Measurements from ENCODE around the gene ASXL3.

ASXL3 gene

DNA sequence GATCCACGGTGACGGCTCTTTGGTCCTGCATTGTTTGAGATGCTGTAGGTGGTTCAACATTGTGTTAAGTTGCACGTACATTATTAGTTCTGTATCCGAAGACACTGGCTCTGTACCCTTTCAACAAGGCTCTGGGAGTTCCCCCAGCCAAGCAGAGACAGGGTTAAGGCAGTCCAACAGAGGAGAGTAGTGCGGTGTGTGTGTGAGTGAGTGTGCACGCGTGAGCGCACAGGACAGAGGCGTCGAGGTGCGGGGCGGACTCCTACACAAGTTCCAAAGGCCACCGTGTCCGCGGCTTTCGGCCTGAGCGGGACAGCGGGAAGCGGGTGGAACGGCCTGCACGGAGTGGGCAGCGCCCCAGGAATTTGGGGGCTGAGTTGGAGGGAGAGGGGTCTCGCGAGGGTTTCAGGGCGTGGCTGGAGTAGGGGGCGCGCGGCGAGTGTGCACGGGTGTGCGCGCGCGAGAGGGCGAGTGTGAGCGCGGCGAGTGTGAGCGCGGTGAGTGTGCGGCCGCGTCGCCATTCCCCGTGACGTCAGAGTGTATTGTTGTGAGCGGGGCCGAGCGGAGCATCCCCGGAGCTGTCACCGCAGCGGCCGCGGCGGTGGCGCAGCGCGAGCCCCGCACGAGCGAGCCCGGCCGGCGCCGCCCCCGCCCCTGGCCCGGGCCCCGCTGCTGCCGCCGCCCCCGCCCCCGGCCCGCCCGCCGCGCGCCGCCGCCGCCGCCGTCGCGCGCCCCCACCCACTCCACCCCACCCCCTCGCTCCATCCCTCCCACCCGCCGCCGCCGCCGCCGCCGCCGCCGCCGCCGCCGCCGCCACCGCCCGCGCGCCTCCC lies at the start of gene ASXL3:
Gene ASXL3, plus strand, starts transcription at position 535 of the 833 bp plus-strand sequence. CDS start 413 bp downstream, outside the sequence.
- DNase-seq (ENCODE audit: low spot score in 2 of 2), result peak in 1 of 2 experiments; percentile 37
- in situ Hi-C loops (cut with MboI; ENCODE audit: low sequenced_read_pairs), result no loop called here
- Histone ChIP-seq H3K4me3 (peak within 1 kb of the TSS; percentile 36), H3K9me3 (no peaks in the 10 kb centered on the region), H3K36me3 (replicated peaks) (no peaks in the 10 kb centered on the region), H3K27me3 (ENCODE audit: low read depth) (peaks cover 66% of the 10 kb centered on the region), H3K4me1 (peaks cover 23% of the 10 kb centered on the region)

DNA sequence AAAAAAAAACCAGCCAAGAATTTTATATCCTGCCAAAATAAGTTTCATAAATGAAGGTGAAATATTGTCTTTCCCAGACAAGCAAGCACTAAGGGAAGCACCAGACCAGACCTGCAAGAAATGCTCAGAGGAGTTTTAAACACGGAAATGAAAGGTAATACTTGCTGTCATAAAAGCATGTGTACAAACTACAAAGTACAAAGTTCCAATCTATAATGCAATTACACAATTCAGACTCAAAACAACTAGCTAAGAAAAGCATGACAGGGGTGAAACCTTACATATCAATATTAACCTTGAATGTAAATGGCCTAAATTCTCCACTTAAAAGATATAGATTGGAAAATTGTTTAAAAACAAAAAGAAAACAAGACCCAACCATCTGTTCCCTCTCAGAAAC lies 45.0 kb upstream of the ASXL3 start:
- in situ Hi-C loops (cut with MboI; ENCODE audit: low sequenced_read_pairs), result no loop called here

DNA sequence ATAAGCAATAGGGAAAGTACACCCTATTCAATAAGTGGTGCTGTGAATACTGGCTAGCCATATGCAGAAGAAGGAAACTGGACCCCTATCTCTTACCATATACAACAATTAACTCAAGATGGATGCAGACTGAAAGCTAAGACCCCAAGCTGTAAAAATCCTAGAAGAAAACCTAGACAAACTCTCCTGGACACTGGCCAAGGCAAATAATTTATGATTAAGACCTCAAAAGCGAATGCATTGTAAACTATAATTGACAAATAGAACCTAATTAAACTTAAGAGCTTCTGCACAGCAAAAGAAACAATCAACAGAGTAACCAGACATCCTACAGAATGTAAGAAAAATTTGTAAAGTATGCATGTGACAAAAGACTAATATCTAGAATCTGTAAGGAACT lies 41.1 kb upstream of the ASXL3 start:
- in situ Hi-C loops (cut with MboI; ENCODE audit: low sequenced_read_pairs), result no loop called here
- no peak for DNase-seq (ENCODE audit: low spot score in 2 of 2)
- Histone ChIP-seq H3K36me3 (replicated peaks) (no peaks in the 10 kb centered on the region), H3K27me3 (ENCODE audit: low read depth) (peaks cover 2% of the 10 kb centered on the region; the same call in 1 of the 2 replicates), H3K4me3 (no peak overlapping the region), H3K4me1 (no peaks in the 10 kb centered on the region), H3K9me3 (no peaks in the 10 kb centered on the region)

More for the DNA sequence above, 45.0 kb upstream of the ASXL3 start:
- no peak for DNase-seq (ENCODE audit: low spot score in 2 of 2)
- Histone ChIP-seq H3K9me3 (no peaks in the 10 kb centered on the region), H3K4me3 (no peak overlapping the region), H3K36me3 (replicated peaks) (no peaks in the 10 kb centered on the region), H3K4me1 (no peaks in the 10 kb centered on the region), H3K27me3 (ENCODE audit: low read depth) (peaks cover 2% of the 10 kb centered on the region; the same call in 1 of the 2 replicates)

DNA sequence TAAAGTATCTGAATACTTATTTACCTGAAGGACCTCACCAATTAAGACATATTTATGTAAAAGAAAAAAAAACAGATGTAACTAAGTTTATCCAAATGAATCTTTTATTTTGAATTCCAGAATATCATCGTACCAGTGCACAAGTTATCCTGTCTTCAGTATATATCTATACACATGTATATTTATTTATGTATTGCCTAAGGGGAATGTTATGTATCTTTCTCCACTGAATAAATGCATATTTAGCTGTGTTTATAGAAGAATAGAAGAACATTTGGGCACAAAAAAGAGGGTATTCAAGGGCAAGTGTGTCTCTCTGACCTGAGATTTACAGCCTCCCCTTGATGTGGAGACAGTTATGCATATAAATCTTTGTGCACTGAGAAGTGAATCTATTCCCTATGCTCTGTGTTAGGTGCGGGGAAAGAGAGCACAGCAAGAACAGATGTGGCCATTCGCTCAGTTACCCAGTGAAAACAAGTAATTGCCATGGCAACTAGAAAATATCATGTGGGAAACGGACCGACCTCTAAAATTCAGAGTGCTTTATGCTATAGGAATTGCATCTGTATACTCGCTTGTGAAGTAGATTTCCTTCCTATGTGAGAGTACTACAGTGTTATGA lies 39.5 kb upstream of the ASXL3 start:
- Histone ChIP-seq H3K4me3 (no peak overlapping the region), H3K27me3 (ENCODE audit: low read depth) (peaks cover 2% of the 10 kb centered on the region; the same call in 1 of the 2 replicates), H3K36me3 (replicated peaks) (no peaks in the 10 kb centered on the region), H3K9me3 (no peaks in the 10 kb centered on the region), H3K4me1 (no peaks in the 10 kb centered on the region)
- in situ Hi-C loops (cut with MboI; ENCODE audit: low sequenced_read_pairs), result no loop called here
- DNase-seq (ENCODE audit: low spot score in 2 of 2), result no peak

DNA sequence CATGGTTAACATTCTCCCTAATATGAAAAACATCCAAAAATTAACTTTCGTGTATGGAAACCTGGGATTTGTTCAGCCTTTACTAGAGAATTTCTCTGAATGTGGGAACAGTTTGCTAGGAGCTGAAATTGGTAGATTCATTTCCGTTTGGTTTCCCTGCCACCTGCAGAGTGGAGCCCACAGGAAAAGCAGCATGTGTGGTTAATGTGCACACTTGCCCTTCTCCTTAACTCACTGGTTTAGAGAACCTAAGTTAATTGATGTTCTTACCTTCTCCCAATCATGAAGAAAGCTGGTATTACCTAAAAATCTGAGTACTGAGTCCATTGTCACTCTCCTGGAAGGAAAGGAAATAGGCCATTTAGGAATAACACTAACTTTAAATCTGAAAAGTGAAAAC lies 37.6 kb upstream of the ASXL3 start:
- Histone ChIP-seq H3K9me3 (no peaks in the 10 kb centered on the region), H3K36me3 (replicated peaks) (no peaks in the 10 kb centered on the region), H3K4me3 (no peak overlapping the region), H3K4me1 (no peaks in the 10 kb centered on the region), H3K27me3 (ENCODE audit: low read depth) (peaks cover 2% of the 10 kb centered on the region; the same call in 1 of the 2 replicates)
- no peak for DNase-seq (ENCODE audit: low spot score in 2 of 2)
- in situ Hi-C loops (cut with MboI; ENCODE audit: low sequenced_read_pairs), result no loop called here

DNA sequence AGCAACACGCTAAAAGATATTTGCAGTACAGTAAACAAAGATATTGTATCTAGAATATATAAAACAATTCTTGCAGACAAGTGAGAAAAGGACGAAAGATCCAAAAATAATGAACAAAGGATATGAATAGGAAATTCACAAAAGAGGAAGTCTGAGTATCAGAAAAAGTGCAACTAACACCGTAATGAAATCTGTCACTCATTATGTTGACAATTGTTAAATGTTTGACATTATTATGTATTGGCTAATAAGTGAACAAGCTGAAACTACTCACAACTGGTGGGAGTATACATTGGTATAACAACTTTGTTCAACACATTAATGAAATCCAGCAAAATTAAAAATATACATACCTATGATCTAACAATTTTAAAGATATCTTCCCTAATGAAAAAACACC lies 36.7 kb upstream of the ASXL3 start:
- H3K27me3 ChIP-seq (ENCODE audit: low read depth), result peaks cover 2% of the 10 kb centered on the region; the same call in 1 of the 2 replicates
- in situ Hi-C loops (cut with MboI; ENCODE audit: low sequenced_read_pairs), result no loop called here

DNA sequence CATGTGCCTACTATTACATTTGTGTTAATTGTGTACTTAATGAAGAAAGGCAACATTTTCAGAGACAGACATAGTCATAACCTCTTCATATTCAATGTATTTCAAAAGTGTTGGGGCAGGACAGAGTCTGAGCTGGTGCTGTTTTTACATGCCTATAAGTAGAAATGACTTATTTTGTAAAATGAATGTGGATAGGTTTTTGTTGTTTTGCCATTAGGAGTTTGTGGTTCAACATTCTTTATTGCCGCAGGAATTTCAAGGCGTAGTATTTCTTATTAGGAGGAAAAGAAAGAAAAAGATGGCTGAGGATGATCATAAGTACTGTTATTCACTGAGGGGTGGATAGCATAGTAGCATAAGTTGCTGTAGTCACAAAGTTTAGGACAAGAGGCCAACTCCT lies 21.2 kb upstream of the ASXL3 start:
- Histone ChIP-seq H3K9me3 (no peaks in the 10 kb centered on the region), H3K36me3 (replicated peaks) (no peaks in the 10 kb centered on the region), H3K27me3 (ENCODE audit: low read depth) (no peaks in the 10 kb centered on the region), H3K4me1 (no peaks in the 10 kb centered on the region), H3K4me3 (no peak overlapping the region)
- DNase-seq (ENCODE audit: low spot score in 2 of 2), result no peak
- in situ Hi-C loops (cut with MboI; ENCODE audit: low sequenced_read_pairs), result no loop called here

More for the DNA sequence above, 36.7 kb upstream of the ASXL3 start:
- DNase-seq (ENCODE audit: low spot score in 2 of 2), result no peak
- H3K4me3 ChIP-seq, result no peak overlapping the region
- H3K9me3 ChIP-seq, result no peaks in the 10 kb centered on the region
- no peaks in the 10 kb centered on the region for H3K4me1 ChIP-seq
- no peaks in the 10 kb centered on the region for H3K36me3 ChIP-seq (replicated peaks)

DNA sequence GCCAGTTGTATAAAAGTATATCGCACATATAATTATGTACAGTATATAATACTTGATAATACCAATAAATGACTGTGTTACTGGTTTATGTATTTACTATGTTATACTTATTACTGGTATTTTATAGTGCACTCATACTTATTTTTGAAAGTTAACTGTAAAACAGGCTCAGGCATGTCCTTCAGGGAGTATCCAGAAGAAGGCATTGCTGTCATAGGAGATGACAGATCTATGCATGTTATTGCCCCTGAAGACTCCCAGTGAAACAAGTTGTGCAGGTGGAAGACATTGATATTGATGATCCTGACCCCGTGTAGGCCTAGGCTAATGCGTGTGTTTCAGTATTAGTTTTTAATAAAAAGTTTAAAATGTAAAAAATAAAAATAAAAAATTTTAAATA lies 20.3 kb upstream of the ASXL3 start:
- Histone ChIP-seq H3K9me3 (no peaks in the 10 kb centered on the region), H3K27me3 (ENCODE audit: low read depth) (no peaks in the 10 kb centered on the region), H3K36me3 (replicated peaks) (no peaks in the 10 kb centered on the region), H3K4me1 (no peaks in the 10 kb centered on the region), H3K4me3 (no peak overlapping the region)
- DNase-seq (ENCODE audit: low spot score in 2 of 2), result no peak
- in situ Hi-C loops (cut with MboI; ENCODE audit: low sequenced_read_pairs), result no loop called here

DNA sequence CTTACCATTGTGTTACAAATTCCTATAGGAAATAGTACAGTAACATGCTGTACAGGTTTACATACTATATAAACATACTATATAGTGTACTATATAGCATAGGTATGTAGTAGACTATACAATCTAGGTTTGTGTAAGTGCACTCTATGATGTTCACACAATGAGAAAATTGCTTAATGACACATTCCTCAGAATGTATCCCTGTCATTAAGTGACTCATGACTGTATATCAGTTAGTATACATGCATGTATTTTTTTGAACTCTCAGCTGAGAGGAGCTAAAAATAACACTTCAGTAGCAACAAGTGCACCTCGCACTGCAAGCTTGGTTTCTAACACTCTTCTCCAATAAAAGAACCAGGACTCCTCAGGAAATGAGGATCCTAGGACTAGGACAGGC lies 19.5 kb upstream of the ASXL3 start:
- Histone ChIP-seq H3K4me3 (no peak overlapping the region), H3K4me1 (no peaks in the 10 kb centered on the region), H3K9me3 (no peaks in the 10 kb centered on the region), H3K36me3 (replicated peaks) (no peaks in the 10 kb centered on the region), H3K27me3 (ENCODE audit: low read depth) (no peaks in the 10 kb centered on the region)
- in situ Hi-C loops (cut with MboI; ENCODE audit: low sequenced_read_pairs), result no loop called here
- DNase-seq (ENCODE audit: low spot score in 2 of 2), result no peak

DNA sequence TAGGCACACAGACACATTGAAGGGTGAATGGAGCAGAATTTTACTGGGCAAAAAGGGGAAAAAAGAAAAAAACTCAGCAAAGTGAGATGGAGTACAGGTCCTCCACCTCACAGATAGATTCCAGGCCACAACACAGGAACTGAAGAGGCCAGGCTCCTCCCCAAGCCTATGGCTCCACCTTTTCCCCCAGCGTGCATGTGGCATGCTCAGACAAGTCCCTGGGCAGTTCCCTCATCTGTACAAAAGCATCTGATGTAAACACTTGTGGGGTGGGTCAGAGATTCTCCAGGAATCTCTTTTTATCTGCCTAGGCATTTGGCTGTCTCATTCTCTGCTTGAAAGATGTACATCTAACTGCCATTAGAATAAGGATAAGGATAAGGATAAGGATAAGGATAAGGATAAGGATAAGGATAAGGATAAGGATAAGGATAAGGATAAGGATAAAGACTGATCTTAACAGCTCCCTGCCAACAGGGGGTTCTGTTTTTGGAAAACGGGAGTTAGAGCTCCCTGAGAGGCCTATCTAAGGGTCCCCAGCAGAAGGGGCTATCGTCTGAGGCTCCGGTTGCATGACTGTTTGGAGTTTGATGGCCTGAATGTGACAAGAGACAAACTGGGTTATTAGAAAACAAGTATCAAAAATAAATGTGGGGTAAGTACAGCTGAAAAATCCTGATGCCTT lies 17.2 kb upstream of the ASXL3 start:
- no peak overlapping the region for H3K4me3 ChIP-seq
- peak; percentile 36 to 68 for DNase-seq (ENCODE audit: low spot score in 2 of 2)
- no peaks in the 10 kb centered on the region for H3K36me3 ChIP-seq (replicated peaks)
- in situ Hi-C loops (cut with MboI; ENCODE audit: low sequenced_read_pairs), result no loop called here
- H3K9me3 ChIP-seq, result no peaks in the 10 kb centered on the region
- no peaks in the 10 kb centered on the region for H3K4me1 ChIP-seq
- H3K27me3 ChIP-seq (ENCODE audit: low read depth), result no peaks in the 10 kb centered on the region

DNA sequence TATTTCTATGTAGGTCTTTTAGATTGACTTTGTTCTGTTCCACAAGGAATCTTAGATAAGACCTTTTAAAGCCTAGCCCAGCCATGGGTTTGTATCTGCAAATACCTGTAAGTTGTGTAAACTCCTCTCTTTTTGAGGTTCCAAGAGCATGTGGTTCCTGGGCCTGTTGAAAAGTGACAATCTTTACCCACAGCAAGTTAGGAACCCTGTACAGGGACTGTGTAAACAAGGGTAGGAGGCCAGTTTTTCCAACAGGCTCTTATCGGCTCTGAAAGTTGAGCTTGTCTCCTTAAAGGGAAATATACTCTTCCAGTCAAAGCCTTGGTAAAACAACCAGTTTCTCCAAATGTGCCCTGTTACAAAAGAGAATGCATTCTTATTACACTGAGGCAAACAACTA lies 15.3 kb upstream of the ASXL3 start:
- Histone ChIP-seq H3K4me3 (no peak overlapping the region), H3K27me3 (ENCODE audit: low read depth) (no peaks in the 10 kb centered on the region), H3K9me3 (no peaks in the 10 kb centered on the region), H3K36me3 (replicated peaks) (no peaks in the 10 kb centered on the region), H3K4me1 (no peaks in the 10 kb centered on the region)
- DNase-seq (ENCODE audit: low spot score in 2 of 2), result no peak
- in situ Hi-C loops (cut with MboI; ENCODE audit: low sequenced_read_pairs), result no loop called here

DNA sequence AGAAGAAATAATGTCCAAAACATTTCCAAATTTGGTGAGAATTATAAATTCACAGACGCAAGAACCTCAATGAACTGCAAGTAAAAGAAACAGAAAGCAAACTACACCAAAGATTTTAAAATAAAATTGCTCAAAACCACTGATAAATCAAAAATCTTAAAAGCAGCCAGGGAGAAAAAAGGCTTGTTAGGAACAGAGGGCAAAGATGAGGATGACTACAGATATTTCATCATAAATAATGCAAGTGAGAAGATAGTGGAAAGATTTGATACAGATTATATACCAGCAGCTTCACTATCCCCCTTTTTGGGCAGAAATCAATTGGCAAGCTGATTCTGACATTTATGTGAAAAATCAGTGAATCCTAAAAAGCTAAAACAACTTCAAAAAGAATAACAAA lies 10.3 kb upstream of the ASXL3 start:
- Histone ChIP-seq H3K9me3 (no peaks in the 10 kb centered on the region), H3K27me3 (ENCODE audit: low read depth) (no peaks in the 10 kb centered on the region), H3K4me1 (peaks cover 9% of the 10 kb centered on the region), H3K4me3 (no peak overlapping the region), H3K36me3 (replicated peaks) (no peaks in the 10 kb centered on the region)
- in situ Hi-C loops (cut with MboI; ENCODE audit: low sequenced_read_pairs), result no loop called here
- DNase-seq (ENCODE audit: low spot score in 2 of 2), result no peak

DNA sequence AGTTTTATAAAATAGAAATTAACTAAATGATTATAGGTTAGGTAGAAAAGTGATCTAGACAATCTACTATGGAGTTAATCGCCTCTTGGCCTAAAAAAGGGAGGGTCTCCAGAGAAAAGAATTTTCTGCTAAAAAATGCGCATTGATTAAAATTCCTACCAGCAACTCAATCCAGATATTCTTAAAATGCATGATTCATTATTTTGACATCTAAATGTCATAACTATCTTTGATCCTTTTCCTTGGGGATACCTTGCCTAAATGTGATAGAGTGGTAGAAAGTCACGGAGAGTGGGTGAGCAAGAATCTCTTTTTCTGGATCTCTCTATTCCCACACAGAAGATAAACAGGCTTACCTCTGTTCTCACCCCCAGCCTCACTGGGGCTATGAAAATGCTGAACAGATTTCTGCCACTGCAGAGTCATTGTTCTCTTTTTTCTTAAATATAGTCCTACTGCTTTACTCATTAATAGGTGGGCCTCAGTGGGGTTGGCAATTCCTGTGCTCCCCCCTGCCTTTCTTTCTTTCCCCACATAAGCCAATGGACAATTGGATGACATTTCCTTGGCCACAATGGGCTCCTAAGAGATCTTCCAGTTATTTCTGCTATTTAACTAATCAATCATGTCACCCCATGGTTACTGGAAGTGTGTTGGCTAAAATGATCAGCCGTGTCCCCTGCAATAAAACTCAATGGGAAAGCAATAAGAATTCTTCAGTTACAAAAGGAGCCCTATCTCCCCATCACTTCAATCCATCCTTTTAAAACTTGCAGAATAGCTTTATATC lies 5.8 kb upstream of the ASXL3 start:
- peaks cover 18% of the 10 kb centered on the region for H3K4me1 ChIP-seq
- in situ Hi-C loops (cut with MboI; ENCODE audit: low sequenced_read_pairs), result no loop called here
- H3K9me3 ChIP-seq, result no peaks in the 10 kb centered on the region
- no peaks in the 10 kb centered on the region for H3K36me3 ChIP-seq (replicated peaks)
- DNase-seq (ENCODE audit: low spot score in 2 of 2), result peak in 1 of 2 experiments; percentile 37
- H3K27me3 ChIP-seq (ENCODE audit: low read depth), result peaks cover 27% of the 10 kb centered on the region
- no peak overlapping the region for H3K4me3 ChIP-seq
